ENCODE data around the gene QKI.

- no peak for TF ChIP-seq REST (tag by site-specific recombination; IDR thresholded peaks at IDR 0.05)
- TF ChIP-seq ZNF23 (tag by site-specific recombination; IDR thresholded peaks at IDR 0.05; ENCODE audit: borderline replicate concordance) = no peak
- no peak for TF ChIP-seq ZNF639 (tag by site-specific recombination; IDR thresholded peaks at IDR 0.05)
- TF ChIP-seq CTCF (tag by site-specific recombination; IDR thresholded peaks at IDR 0.05) = no peak
- TF ChIP-seq ZNF24 (tag by site-specific recombination; IDR thresholded peaks at IDR 0.05) = no peak
- TF ChIP-seq ZNF239 (tag by site-specific recombination; IDR thresholded peaks at IDR 0.05) = no peak
- no peak for TF ChIP-seq ZNF274 (IDR thresholded peaks at IDR 0.05; ENCODE audit: low read length)
- TF ChIP-seq ZNF274 (tag by site-specific recombination; IDR thresholded peaks at IDR 0.05; ENCODE audit: borderline replicate concordance) = no peak
- TF ChIP-seq MYNN (tag by site-specific recombination; IDR thresholded peaks at IDR 0.05; ENCODE audit: borderline replicate concordance) = no peak
- TF ChIP-seq ZNF660 (tag by site-specific recombination; IDR thresholded peaks at IDR 0.05) = no peak
- TF ChIP-seq ZBTB7A (tag by site-specific recombination; IDR thresholded peaks at IDR 0.05; ENCODE audit: low read depth) = no peak
These were observed 203.0 kb downstream of the QKI start for GRCh38 chr6:163617549-163617948.

All from HEK293 (cell line).